Spleen (tissue), 11 donors: ENCODE results near the gene RBM42. TPM values are rescaled to one million over a fixed set of nuclear protein-coding genes. Genes with fewer than 3 reads are reported as not detected.

Source experiments
- DNase-seq: peaks from one replicate; pipeline ENCODE4 v3.0.0-alpha.2; 2020
- H3K27ac ChIP-seq, 8 donors: fragments of 200-600 bp; sonication (generic) in 7 of 8; 1 replicate in 4 of 8; 2 replicates in 4 of 8; pipeline versions ENCODE4 v1.5.0 to v1.8.0; 2016 to 2021; ENCODE audit warnings: inconsistent platforms in 4 of 8, mild to moderate bottlenecking in 4 of 8, moderate library complexity in 1 of 8
- H3K27me3 ChIP-seq, 7 donors: fragments of 200-600 bp; sonication (generic) in 6 of 7; replicated peaks in 1 of 7; 1 replicate in 4 of 7; 2 replicates in 3 of 7; pipeline versions ENCODE4 v1.5.0 to v1.8.0; 2016 to 2021; ENCODE audit warnings: inconsistent platforms in 3 of 7, mild to moderate bottlenecking in 1 of 7
- H3K36me3 ChIP-seq, 6 donors: fragments of 200-600 bp; sonication (generic) in 5 of 6; 1 replicate in 4 of 6; 2 replicates in 2 of 6; pipeline versions ENCODE4 v1.5.0 to v1.8.0; 2016 to 2021; ENCODE audit warnings: inconsistent platforms in 2 of 6
- H3K4me1 ChIP-seq, 6 donors: fragments of 200-600 bp; sonication (generic) in 5 of 6; 1 replicate in 3 of 6; 2 replicates in 3 of 6; pipeline versions ENCODE4 v1.5.0 to v1.8.0; 2016 to 2021; ENCODE audit warnings: inconsistent platforms in 3 of 6
- H3K4me3 ChIP-seq, 8 donors: fragments of 200-600 bp; sonication (generic) in 7 of 8; 1 replicate in 4 of 8; 2 replicates in 4 of 8; pipeline versions ENCODE4 v1.5.0 to v1.8.0; 2016 to 2021; ENCODE audit warnings: inconsistent platforms in 4 of 8, mild to moderate bottlenecking in 4 of 8, moderate library complexity in 2 of 8
- H3K9me3 ChIP-seq, 8 donors: fragments of 200-600 bp; sonication (generic) in 7 of 8; 1 replicate in 4 of 8; 2 replicates in 4 of 8; pipeline versions ENCODE4 v1.5.0 to v1.8.0; 2016 to 2021; ENCODE audit warnings: inconsistent platforms in 4 of 8
- CTCF ChIP-seq, 11 experiments: fragments of 200-600 bp in 7 of 11; fragments of 450-650 bp in 4 of 11; sonication (generic) in 4 of 11; IDR thresholded peaks in 8 of 11; conservative IDR thresholded peaks in 3 of 11; 1 replicate in 7 of 11; 2 replicates in 4 of 11; pipeline versions ENCODE4 v1.4.0 to v1.8.0; 2016 to 2021; ENCODE audit warnings: antibody characterized with exemption in 11 of 11, inconsistent platforms in 4 of 11, mild to moderate bottlenecking in 1 of 11
- POLR2A ChIP-seq, 3 donors: fragments of 450-650 bp; IDR thresholded peaks; one replicate each; pipeline ENCODE4 v1.5.1; 2017; ENCODE audit warnings: antibody characterized with exemption in 3 of 3, mild to moderate bottlenecking in 1 of 3
- POLR2AphosphoS5 ChIP-seq, 3 donors: sonication (generic); formaldehyde crosslinking; IDR thresholded peaks; one replicate each; pipeline ENCODE4 v1.5.1; 2017; ENCODE audit warnings: antibody characterized with exemption in 3 of 3
- WGBS, 5 donors: extraction: QIAGEN DNeasy Blood & Tissue Kit in 3 of 5; methylation state at CpG; one replicate each; pipeline versions ENCODE4 v1.1.5 to v1.1.7; 2013 to 2018; 5-methylcytosine and 5-hydroxymethylcytosine counted together
- intact Hi-C: fragments of 100-400 bp; cut with DNase I; formaldehyde crosslinking; loops from one replicate; pipeline ENCODE4 v1.15.0; 2023; ENCODE audit warnings: low total_unique reads
- polyA plus RNA-seq, 3 donors: library from polyadenylated mRNA; stranded (reverse); fragments of 200-250 nt; gene quantifications; one replicate each; pipeline ENCODE4 v1.2.1, GENCODE V29; 2013
- total RNA-seq, 7 donors: library from RNA; depleted of rRNA in 3 of 7; stranded (reverse); fragments of >200 nt in 3 of 7; fragmentation: NEBNext Ultra II Directional in 4 of 7; extraction: Animal tissue kit (Norgen Biotek cat#: 25700) in 4 of 7; gene quantifications; one replicate each; pipeline versions ENCODE4 v1.1.0 to v1.2.1, GENCODE V29; 2016 to 2021
- donor health status: healthy with polysubstance abuse.
- donor health status: DM: no; HTN: no; CAD: no; lungs with moderate emphysema.
- donor health status: DM: no; HTN: no; CAD: no.
- donor health status: Bipolar disorder and iron deficiency.
- donor health status: healthy.
- donor health status: DM: no; HTN: no; CAD: no.
- donor health status: DM: yes; HTN: yes; CAD: no.

The RBM42 gene
- total and polyA plus RNA-seq, 10 donors: 48.2 to 71.9 (median 59.4) TPM

- no peak overlapping the region for H3K27ac ChIP-seq
- peaks cover 2 to 100% (median 75%) of the 10 kb centered on the region in 6 donors for H3K36me3 ChIP-seq
- intact Hi-C loops: no loop called here
- TF ChIP-seq POLR2AphosphoS5 (IDR thresholded peaks at IDR 0.05) (no peak), POLR2A (IDR thresholded peaks at IDR 0.05) (no peak), CTCF (IDR thresholded peaks at IDR 0.05 in 8 of 11, conservative IDR thresholded peaks at IDR 0.05 in 3 of 11) (no peak)
- H3K9me3 ChIP-seq: no peaks in the 10 kb centered on the region
- H3K4me3 ChIP-seq: no peak overlapping the region
- 88 to 96% (median 94%) methylated on average over 15 of the region's 15 CpGs for WGBS, 5 donors
- DNase-seq: no peak
- no peaks in the 10 kb centered on the region for H3K27me3 ChIP-seq
- H3K4me1 ChIP-seq: no peaks in the 10 kb centered on the region
Measured at GRCh38 chr19:35657904-35658700, 29.3 kb downstream of the RBM42 start.

- TF ChIP-seq POLR2AphosphoS5 (IDR thresholded peaks at IDR 0.05) (no peak), CTCF (IDR thresholded peaks at IDR 0.05 in 8 of 11, conservative IDR thresholded peaks at IDR 0.05 in 3 of 11) (no peak), POLR2A (IDR thresholded peaks at IDR 0.05) (no peak)
- no peak for DNase-seq
- Histone ChIP-seq H3K36me3 (peaks cover 0 to 92% (median 38%) of the 10 kb centered on the region in 6 donors), H3K27me3 (no peaks in the 10 kb centered on the region), H3K4me3 (no peak overlapping the region), H3K9me3 (no peaks in the 10 kb centered on the region), H3K4me1 (no peaks in the 10 kb centered on the region), H3K27ac (no peak overlapping the region)
- WGBS, 5 donors: 86 to 94% (median 91%) methylated on average over 6 of the region's 6 CpGs
- intact Hi-C loops: no loop called here
Measured at GRCh38 chr19:35661995-35662340, 33.1 kb downstream of the RBM42 start.

GRCh38 chr19:35663981-35664380, 35.1 kb downstream of the RBM42 start:
- Histone ChIP-seq H3K36me3 (peaks cover 0 to 72% (median 18%) of the 10 kb centered on the region in 6 donors), H3K27ac (no peak overlapping the region), H3K27me3 (no peaks in the 10 kb centered on the region), H3K4me3 (no peak overlapping the region), H3K9me3 (no peaks in the 10 kb centered on the region), H3K4me1 (no peaks in the 10 kb centered on the region)
- intact Hi-C loops: no loop called here
- no peak for DNase-seq
- WGBS, 5 donors: 74 to 94% (median 90%) methylated on average over 3 of the region's 3 CpGs
- TF ChIP-seq POLR2A (IDR thresholded peaks at IDR 0.05) (no peak), POLR2AphosphoS5 (IDR thresholded peaks at IDR 0.05) (no peak)

GRCh38 chr19:35665157-35665556, 36.3 kb downstream of the RBM42 start:
- DNase-seq: no peak
- WGBS, 5 donors: 89 to 96% (median 96%) methylated on average over 24 of the region's 24 CpGs
- TF ChIP-seq POLR2AphosphoS5 (IDR thresholded peaks at IDR 0.05) (peak in 1 of 3 donors; percentile 43), POLR2A (IDR thresholded peaks at IDR 0.05) (no peak)
- intact Hi-C loops: no loop called here
- no peaks in the 10 kb centered on the region for H3K9me3 ChIP-seq
- no peaks in the 10 kb centered on the region for H3K4me1 ChIP-seq
- peaks cover 0 to 60% (median 7%) of the 10 kb centered on the region in 6 donors for H3K36me3 ChIP-seq
- H3K27me3 ChIP-seq: peaks cover 0 to 8% (median 0%) of the 10 kb centered on the region in 7 donors
- H3K4me3 ChIP-seq: no peak overlapping the region
- no peak overlapping the region for H3K27ac ChIP-seq

GRCh38 chr19:35665604-35666003, 36.8 kb downstream of the RBM42 start:
- peaks cover 0 to 56% (median 5%) of the 10 kb centered on the region in 6 donors for H3K36me3 ChIP-seq
- no peak overlapping the region for H3K4me3 ChIP-seq
- DNase-seq: no peak
- no peak overlapping the region for H3K27ac ChIP-seq
- intact Hi-C loops: no loop called here
- no peaks in the 10 kb centered on the region for H3K9me3 ChIP-seq
- peaks cover 0 to 9% (median 0%) of the 10 kb centered on the region in 7 donors for H3K27me3 ChIP-seq
- WGBS, 5 donors: 80 to 97% (median 91%) methylated on average over 7 of the region's 7 CpGs
- no peaks in the 10 kb centered on the region for H3K4me1 ChIP-seq
- TF ChIP-seq POLR2AphosphoS5 (IDR thresholded peaks at IDR 0.05): peak in 1 of 3 donors; percentile 38
- no peak for TF ChIP-seq CTCF (IDR thresholded peaks at IDR 0.05 in 8 of 11, conservative IDR thresholded peaks at IDR 0.05 in 3 of 11)
- TF ChIP-seq POLR2A (IDR thresholded peaks at IDR 0.05): no peak
